Duodenal mucosa (tissue), 2 donors: ENCODE measurements around the gene AHI1.

ENCODE experiments used
- H3K27ac ChIP-seq: one replicate; pipeline ENCODE4 v1.7.0; 2013; ENCODE audit warnings: low read depth, low read length
- H3K27me3 ChIP-seq, 2 donors: one replicate each; pipeline ENCODE4 v1.7.0; 2013; ENCODE audit warnings: low read length in 2 of 2, control low read depth in 1 of 2; ENCODE audit not compliant: insufficient read depth in 2 of 2, control insufficient read depth in 1 of 2
- H3K36me3 ChIP-seq, 2 donors: one replicate each; pipeline ENCODE4 v1.7.0; 2013; ENCODE audit warnings: low read length in 2 of 2, control low read depth in 1 of 2; ENCODE audit not compliant: insufficient read depth in 2 of 2, control insufficient read depth in 1 of 2
- H3K4me1 ChIP-seq, 2 donors: one replicate each; pipeline ENCODE4 v1.7.0; 2013; ENCODE audit warnings: low read length in 2 of 2, control low read depth in 1 of 2; ENCODE audit not compliant: insufficient read depth in 2 of 2, control insufficient read depth in 1 of 2
- H3K4me3 ChIP-seq, 2 donors: one replicate each; pipeline ENCODE4 v1.7.0; 2013; ENCODE audit warnings: low read length in 2 of 2, low read depth in 1 of 2
- H3K9ac ChIP-seq, 2 donors: one replicate each; pipeline ENCODE4 v1.7.0; 2013; ENCODE audit warnings: low read length in 2 of 2, low read depth in 1 of 2
- H3K9me3 ChIP-seq, 2 donors: one replicate each; pipeline ENCODE4 v1.7.0; 2013; ENCODE audit warnings: low read length in 2 of 2, control low read depth in 1 of 2; ENCODE audit not compliant: control insufficient read depth in 1 of 2

AHI1 gene

DNA sequence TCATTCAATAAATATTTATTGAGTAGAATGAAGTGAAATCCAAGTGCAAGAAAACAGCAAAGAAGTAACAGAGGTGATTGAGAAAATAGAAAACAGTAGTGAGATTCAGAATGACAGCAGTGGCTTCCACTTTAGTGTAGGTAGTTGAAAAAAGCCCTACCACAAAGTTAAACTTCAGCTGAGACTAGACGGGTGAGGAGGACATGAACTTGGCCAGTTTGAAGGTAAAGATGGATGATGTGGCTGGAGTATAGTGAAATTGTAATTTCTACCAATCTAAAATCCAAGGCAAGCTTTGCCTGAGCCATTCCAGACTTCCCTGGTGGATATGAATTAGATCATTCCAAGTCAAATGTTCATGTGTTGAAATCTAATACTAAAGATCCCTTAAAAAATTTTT, 32.6 kb upstream of the AHI1 start:
- no peaks in the 10 kb centered on the region for H3K27me3 ChIP-seq

DNA sequence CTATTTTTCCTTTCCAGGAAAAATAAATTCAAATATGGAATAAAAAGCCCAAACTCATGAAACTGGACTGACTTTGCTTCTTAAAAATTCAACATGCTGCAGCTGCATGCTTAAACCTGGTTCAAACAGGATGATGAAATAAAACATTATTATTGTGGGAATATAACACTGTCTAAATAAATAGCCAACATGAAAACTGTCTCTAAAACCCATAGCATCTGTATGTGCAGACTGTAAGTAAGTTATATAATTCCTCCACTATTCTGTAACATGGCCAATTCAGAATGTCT, 30.4 kb upstream of the AHI1 start:
- H3K27me3 ChIP-seq = no peaks in the 10 kb centered on the region
- peaks cover 3% of the 10 kb centered on the region in 2 donors for H3K4me1 ChIP-seq
- no peaks in the 10 kb centered on the region for H3K36me3 ChIP-seq
- H3K27ac ChIP-seq = no peak overlapping the region
- no peak overlapping the region for H3K4me3 ChIP-seq
- no peak overlapping the region for H3K9ac ChIP-seq
- H3K9me3 ChIP-seq = peaks cover 0 to 1% of the 10 kb centered on the region in 2 donors

More for the DNA sequence above, 32.6 kb upstream of the AHI1 start:
- H3K9ac ChIP-seq = no peak overlapping the region
- H3K4me1 ChIP-seq = no peaks in the 10 kb centered on the region
- H3K36me3 ChIP-seq = no peaks in the 10 kb centered on the region
- no peak overlapping the region for H3K27ac ChIP-seq
- no peak overlapping the region for H3K4me3 ChIP-seq
- peaks cover 0 to 3% of the 10 kb centered on the region in 2 donors for H3K9me3 ChIP-seq

DNA sequence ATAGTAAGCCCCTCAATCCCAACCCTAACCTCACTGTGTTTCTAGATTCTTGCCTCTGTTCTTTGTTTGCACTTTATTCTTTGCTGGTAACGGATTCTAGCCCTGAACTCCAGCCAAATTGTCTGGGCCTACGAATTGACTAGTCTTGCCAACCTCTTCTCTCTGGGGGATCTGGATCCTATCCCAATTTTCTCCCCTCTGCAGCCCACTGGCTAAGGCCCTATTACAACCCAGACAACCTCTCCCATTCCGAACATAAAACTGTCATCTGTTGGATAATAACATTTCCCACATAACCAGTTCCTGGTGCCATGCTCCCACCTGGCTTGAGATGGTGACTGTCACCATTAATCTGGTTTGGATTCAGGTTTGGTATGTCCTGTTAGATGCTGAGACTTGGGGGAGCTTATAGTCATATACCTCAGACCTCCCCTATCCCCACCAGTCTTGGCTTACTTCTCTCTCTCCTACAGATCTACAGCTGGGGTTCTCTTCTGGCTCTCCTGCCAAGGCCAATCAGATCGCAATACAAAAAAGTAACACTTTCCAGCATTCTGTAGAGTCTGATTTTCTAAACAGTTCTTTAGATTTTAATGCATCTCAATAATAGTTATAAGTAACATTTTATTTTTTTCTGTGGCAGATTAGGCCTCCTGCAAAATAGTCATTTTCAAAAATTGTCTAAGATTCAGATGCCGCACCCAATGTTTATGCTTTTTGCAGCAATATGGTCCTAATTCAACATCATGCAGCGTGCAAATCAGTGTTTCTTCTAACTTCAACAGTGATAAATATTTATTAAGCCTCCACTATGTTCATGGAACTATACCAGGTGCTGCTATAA, 29.8 kb upstream of the AHI1 start:
- Histone ChIP-seq H3K4me3 (no peak overlapping the region), H3K27ac (no peak overlapping the region), H3K4me1 (peaks cover 3% of the 10 kb centered on the region in 2 donors), H3K9ac (no peak overlapping the region), H3K36me3 (no peaks in the 10 kb centered on the region), H3K27me3 (no peaks in the 10 kb centered on the region), H3K9me3 (no peaks in the 10 kb centered on the region)

DNA sequence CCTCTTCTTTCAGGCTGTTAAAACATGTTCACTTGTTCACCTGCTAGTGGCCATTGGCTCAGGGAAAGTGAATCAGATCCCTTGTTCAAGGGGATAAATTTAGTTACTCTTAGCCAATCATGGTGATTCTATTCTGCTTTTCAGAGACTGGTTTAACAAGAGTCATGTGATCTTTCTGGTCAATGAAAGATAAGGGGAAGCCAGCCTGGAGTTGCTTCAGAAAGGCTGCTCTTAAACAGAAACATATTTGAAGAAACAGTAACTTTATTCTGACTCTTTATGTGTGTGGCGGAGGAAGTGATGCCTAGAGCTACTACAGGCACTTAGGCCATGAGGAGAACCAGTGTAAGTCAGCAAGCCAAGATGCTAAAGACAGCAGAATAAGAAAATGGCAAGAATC, 28.1 kb upstream of the AHI1 start:
- Histone ChIP-seq H3K4me3 (no peak overlapping the region), H3K27me3 (no peaks in the 10 kb centered on the region), H3K9me3 (no peaks in the 10 kb centered on the region), H3K27ac (no peak overlapping the region), H3K9ac (no peak overlapping the region), H3K4me1 (peaks cover 3% of the 10 kb centered on the region in 2 donors), H3K36me3 (no peaks in the 10 kb centered on the region)

DNA sequence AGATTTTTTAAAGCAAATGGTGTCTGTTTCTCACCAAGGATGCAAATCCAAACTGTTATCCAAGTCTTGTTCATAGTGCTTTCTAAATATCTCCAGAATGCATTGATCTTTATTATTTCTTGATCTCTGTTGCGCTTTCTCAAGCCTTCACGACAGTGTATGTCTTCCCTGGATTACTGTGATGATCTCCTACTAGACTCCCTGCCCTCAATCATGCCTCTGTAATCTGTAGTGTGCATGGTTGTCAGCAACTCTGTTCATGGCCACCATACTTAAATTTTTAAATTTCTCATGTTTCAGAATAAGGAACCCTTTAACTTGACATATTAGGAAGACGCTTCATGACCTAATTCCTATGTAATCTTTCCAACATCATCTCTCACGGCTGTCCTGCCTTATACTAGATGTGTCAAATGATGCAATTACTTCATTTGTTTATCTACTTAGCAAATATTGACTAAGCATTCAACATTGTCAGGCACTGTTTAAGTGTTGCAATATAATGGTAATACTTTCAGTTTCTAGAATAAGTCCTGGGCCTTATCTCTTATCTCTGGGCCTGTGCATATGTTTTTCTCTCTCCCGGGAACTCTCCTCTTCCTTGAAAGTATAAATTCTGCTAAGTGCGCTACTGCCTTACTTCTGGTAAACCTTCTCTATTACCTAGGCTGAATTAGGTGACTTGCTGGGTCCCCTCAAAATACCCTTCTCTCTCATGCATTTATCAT, 25.6 kb upstream of the AHI1 start:
- Histone ChIP-seq H3K36me3 (no peaks in the 10 kb centered on the region), H3K4me3 (no peak overlapping the region), H3K27ac (no peak overlapping the region), H3K27me3 (no peaks in the 10 kb centered on the region), H3K4me1 (peaks cover 3% of the 10 kb centered on the region in 2 donors), H3K9ac (no peak overlapping the region), H3K9me3 (no peaks in the 10 kb centered on the region)

DNA sequence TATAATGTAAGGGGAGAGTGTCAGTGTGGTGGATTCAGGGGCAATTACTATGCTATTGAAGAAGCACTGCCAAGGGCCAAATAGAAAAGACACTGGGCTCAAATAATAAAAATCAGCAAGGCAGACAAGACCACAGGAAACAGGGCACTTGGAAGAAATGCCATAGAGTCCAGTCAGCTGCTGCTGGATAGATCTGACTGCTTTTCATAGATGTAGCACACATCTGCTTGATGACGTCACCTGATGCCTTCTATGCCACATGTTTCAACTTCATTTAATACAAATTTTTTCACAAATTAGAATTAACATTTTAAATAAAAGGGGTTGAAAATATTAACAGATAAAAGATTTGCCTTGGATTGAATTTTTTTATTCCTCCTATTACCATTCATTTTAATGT, 23.9 kb upstream of the AHI1 start:
- Histone ChIP-seq H3K27me3 (no peaks in the 10 kb centered on the region), H3K27ac (no peak overlapping the region), H3K36me3 (no peaks in the 10 kb centered on the region), H3K9ac (no peak overlapping the region), H3K9me3 (no peaks in the 10 kb centered on the region), H3K4me1 (peaks cover 3% of the 10 kb centered on the region in 2 donors), H3K4me3 (no peak overlapping the region)

DNA sequence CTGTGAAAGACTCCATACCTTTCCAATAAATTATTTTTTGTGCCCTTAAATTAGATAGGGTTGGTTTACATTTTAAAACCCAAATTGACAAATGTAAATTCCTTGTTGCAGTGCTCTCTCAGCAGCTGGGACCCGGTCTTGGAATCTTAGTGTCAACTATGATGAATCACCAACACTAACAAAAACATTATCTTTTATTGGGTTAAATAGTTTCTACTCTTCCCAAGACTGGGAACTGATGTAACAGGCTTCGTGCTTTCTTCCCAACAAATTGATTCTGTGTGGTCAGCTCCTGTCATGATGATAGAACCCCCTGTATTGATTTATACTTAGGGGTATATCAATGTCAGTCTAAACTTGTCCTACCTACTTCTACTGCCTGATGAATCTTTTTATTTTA, 23.2 kb upstream of the AHI1 start:
- no peak overlapping the region for H3K27ac ChIP-seq
- peaks cover 3% of the 10 kb centered on the region in 2 donors for H3K4me1 ChIP-seq
- no peaks in the 10 kb centered on the region for H3K36me3 ChIP-seq
- no peak overlapping the region for H3K9ac ChIP-seq
- H3K4me3 ChIP-seq = no peak overlapping the region
- no peaks in the 10 kb centered on the region for H3K9me3 ChIP-seq
- H3K27me3 ChIP-seq = no peaks in the 10 kb centered on the region

DNA sequence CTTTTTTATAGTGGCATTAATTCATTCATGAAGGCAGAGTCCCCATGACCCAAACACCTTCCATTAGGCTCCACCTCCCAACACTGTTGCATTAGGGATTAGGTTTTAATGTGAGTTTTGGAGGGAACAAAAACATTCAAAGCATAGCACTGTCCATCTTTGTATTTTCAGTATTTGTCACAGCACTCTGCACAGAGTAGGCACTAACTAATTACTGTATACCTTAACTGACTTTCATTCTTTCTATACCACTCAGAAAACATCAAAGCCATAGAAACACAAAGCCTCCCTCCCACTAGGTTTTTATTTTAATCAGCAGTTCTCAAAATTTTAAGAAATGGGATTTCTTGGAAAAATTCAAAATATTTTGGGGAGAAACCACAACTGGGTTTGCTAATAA, 21.8 kb upstream of the AHI1 start:
- H3K9ac ChIP-seq = no peak overlapping the region
- peaks cover 3% of the 10 kb centered on the region in 2 donors for H3K4me1 ChIP-seq
- H3K27ac ChIP-seq = no peak overlapping the region
- no peaks in the 10 kb centered on the region for H3K9me3 ChIP-seq
- no peak overlapping the region for H3K4me3 ChIP-seq
- no peaks in the 10 kb centered on the region for H3K36me3 ChIP-seq
- H3K27me3 ChIP-seq = no peaks in the 10 kb centered on the region

DNA sequence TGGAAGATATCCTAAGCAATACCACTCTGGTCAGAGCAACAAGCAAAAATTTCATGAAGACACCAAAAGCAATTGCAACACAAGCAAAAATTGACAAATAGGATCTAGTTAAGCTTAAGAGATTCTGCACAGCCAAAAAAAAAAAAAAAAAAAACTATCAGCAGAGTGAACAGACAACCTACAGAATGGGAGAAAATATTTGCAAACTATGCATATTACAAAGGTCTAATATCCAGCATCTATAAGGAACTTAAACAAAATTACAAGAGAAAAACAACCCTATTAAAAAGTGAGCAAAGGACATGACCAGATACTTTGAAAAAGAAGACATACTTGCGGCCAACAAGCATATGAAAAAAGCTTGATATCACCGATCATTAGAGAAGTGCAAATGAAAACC, 20.0 kb upstream of the AHI1 start:
- Histone ChIP-seq H3K27me3 (no peaks in the 10 kb centered on the region), H3K4me1 (no peaks in the 10 kb centered on the region), H3K36me3 (no peaks in the 10 kb centered on the region), H3K9me3 (no peaks in the 10 kb centered on the region), H3K4me3 (no peak overlapping the region), H3K27ac (no peak overlapping the region), H3K9ac (no peak overlapping the region)

DNA sequence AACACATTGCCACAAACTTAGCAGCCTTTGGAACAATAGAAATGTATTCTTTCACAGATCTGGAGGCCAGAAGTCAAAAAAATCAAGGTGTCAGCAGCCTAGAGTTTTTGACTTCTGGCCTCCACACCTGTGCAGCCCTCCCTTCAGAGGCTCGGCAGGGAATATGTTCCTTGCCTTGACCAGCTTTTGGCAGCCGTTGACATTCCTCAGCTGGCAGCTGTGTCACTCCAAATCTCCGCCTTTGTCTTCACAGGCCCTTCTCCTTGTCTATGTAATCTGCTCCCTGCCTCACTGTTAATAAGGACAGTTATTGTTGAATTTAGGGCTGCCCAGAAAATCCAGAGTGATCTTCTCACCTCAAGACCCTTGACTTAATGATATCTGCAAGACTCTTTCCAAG, 17.2 kb upstream of the AHI1 start:
- no peaks in the 10 kb centered on the region for H3K27me3 ChIP-seq
- no peak overlapping the region for H3K9ac ChIP-seq
- H3K4me1 ChIP-seq = no peaks in the 10 kb centered on the region
- no peaks in the 10 kb centered on the region for H3K9me3 ChIP-seq
- H3K4me3 ChIP-seq = no peak overlapping the region
- H3K27ac ChIP-seq = no peak overlapping the region
- no peaks in the 10 kb centered on the region for H3K36me3 ChIP-seq
